ENCODE measurements around the gene RIC1.
A peak's percentile ranks its signal among the peaks of the same experiment; 100 is the strongest.
"Not testable (repeated sequence)": the region's sequence is repeated elsewhere in the genome, so short reads cannot be mapped to it uniquely, and the experiment has no call there.

Gene RIC1

DNA sequence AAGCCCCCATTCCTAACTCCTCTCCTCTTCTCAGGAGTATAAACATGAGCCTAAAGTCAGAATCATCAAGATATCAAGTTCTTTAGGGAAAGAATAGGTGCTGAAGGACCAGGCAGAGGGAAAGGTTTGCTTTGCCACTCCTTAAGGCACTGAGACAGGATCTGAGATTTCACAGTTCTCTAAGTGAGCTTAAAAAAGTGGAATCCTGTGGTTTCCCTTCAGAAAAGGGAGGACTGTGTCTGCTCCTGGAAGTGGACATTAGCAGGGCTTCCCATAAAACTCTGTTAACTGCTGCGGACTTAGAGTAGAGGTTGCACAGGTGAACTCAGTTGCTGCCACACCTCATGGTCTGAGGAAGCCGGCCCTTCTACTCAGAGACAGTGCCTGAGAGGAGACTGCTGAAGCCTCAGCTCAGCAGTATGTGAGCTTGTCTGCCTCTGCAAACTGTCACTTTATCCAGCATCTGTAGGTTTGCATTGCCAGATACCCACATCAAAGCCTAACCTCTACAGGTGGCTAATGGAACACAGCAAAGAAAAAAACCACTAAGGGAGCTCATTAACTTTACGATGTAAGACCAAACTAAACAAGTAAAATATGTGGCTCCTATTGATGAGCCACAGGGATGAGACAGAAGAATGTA, 42.9 kb downstream of the RIC1 start:
- Histone ChIP-seq H3K4me1 (ENCODE audit: insufficient read depth, low read length, poor library complexity, severe bottlenecking) (peaks cover 44% of the 10 kb centered on the region), H3K27me3 (ENCODE audit: insufficient read depth, low read length, poor library complexity, severe bottlenecking) (no peaks in the 10 kb centered on the region), H4K20me1 (ENCODE audit: insufficient read depth, low read length, poor library complexity, severe bottlenecking) (peaks cover 5% of the 10 kb centered on the region), H3K4me2 (ENCODE audit: low read depth, low read length, poor library complexity, severe bottlenecking) (peak overlapping the region; percentile 78), H3K4me3 (ENCODE audit: low read length, poor library complexity, severe bottlenecking) (peak overlapping the region; percentile 54), H3K9me3 (ENCODE audit: insufficient read depth, low read depth, low read length) (peaks cover 6% of the 10 kb centered on the region; the same call in 1 of the 2 replicates), H3F3A (ENCODE audit: low read depth) (peaks cover 6% of the 10 kb centered on the region; the same call in 1 of the 2 replicates), H3K9me2 (replicated peaks; ENCODE audit: low read depth, low read length) (no peaks in the 10 kb centered on the region), H3K9ac (ENCODE audit: low read depth, low read length, poor library complexity, severe bottlenecking) (peak overlapping the region; percentile 62), H3K79me2 (ENCODE audit: insufficient read depth, low read length) (peaks cover 71% of the 10 kb centered on the region), H2AFZ (ENCODE audit: low read length) (no peak overlapping the region), H3K36me3 (ENCODE audit: insufficient read depth, low read length) (no peaks in the 10 kb centered on the region)
- no peak for TF ChIP-seq EZH2phosphoT487 (IDR thresholded peaks at IDR 0.05; ENCODE audit: borderline replicate concordance)
- TF ChIP-seq, protein P1, sequence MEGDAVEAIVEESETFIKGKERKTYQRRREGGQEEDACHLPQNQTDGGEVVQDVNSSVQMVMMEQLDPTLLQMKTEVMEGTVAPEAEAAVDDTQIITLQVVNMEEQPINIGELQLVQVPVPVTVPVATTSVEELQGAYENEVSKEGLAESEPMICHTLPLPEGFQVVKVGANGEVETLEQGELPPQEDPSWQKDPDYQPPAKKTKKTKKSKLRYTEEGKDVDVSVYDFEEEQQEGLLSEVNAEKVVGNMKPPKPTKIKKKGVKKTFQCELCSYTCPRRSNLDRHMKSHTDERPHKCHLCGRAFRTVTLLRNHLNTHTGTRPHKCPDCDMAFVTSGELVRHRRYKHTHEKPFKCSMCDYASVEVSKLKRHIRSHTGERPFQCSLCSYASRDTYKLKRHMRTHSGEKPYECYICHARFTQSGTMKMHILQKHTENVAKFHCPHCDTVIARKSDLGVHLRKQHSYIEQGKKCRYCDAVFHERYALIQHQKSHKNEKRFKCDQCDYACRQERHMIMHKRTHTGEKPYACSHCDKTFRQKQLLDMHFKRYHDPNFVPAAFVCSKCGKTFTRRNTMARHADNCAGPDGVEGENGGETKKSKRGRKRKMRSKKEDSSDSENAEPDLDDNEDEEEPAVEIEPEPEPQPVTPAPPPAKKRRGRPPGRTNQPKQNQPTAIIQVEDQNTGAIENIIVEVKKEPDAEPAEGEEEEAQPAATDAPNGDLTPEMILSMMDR (conservative IDR thresholded peaks at IDR 0.05; ENCODE audit: low read length): no peak

DNA sequence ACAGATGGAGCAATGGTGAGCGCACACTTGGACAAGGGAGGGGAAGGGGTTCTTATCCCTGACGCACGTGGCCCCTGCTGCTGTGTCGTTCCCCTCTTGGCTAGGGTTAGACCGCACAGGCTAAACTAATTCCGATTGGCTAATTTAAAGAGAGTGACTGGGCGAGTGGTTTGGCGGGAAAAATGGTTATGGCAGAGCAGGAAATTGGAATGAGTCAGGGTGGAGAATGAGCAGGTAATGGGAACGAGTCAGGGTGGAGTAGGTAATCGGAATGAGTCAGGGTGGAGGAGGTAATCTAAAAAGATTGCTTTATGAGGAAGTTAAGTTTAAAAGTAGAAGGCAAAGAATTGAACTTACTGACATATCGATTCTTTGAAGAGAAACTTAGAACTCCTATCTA, 46.1 kb downstream of the RIC1 start:
- Histone ChIP-seq H3K4me1 (ENCODE audit: insufficient read depth, low read length, poor library complexity, severe bottlenecking) (peaks cover 37% of the 10 kb centered on the region), H3K9me3 (ENCODE audit: insufficient read depth, low read depth, low read length) (peaks cover 12% of the 10 kb centered on the region; the same call in 1 of the 2 replicates), H3K79me2 (ENCODE audit: insufficient read depth, low read length) (peaks cover 44% of the 10 kb centered on the region)
- H3K4me3 ChIP-seq (ENCODE audit: low read length, poor library complexity, severe bottlenecking); H3K36me3 ChIP-seq (ENCODE audit: insufficient read depth, low read length); H4K20me1 ChIP-seq (ENCODE audit: insufficient read depth, low read length, poor library complexity, severe bottlenecking); H3K4me2 ChIP-seq (ENCODE audit: low read depth, low read length, poor library complexity, severe bottlenecking); H3K9ac ChIP-seq (ENCODE audit: low read depth, low read length, poor library complexity, severe bottlenecking); H3K9me2 ChIP-seq (replicated peaks; ENCODE audit: low read depth, low read length); H2AFZ ChIP-seq (ENCODE audit: low read length); H3K27me3 ChIP-seq (ENCODE audit: insufficient read depth, low read length, poor library complexity, severe bottlenecking); H3F3A ChIP-seq (ENCODE audit: low read depth): not testable (repeated sequence)

DNA sequence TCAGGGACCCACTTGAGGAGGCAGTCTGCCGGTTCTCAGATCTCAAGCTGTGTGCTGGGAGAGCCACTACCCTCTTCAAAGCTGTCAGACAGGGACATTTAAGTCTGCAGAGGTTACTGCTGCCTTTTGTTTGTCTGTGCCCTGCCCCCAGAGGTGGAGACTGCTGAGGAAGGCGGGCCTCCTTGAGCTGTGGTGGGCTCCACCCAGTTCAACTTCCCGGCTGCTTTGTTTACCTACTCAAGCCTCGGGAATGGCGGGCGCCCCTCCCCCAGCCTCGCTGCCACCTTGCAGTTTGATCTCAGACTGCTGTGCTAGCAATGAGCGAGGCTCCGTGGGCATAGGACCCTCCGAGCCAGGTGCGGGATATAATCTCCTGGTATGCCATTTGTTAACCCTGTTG, 54.7 kb downstream of the RIC1 start:
- H3K4me3 ChIP-seq (ENCODE audit: low read length, poor library complexity, severe bottlenecking); H3K36me3 ChIP-seq (ENCODE audit: insufficient read depth, low read length); H4K20me1 ChIP-seq (ENCODE audit: insufficient read depth, low read length, poor library complexity, severe bottlenecking); H3K4me2 ChIP-seq (ENCODE audit: low read depth, low read length, poor library complexity, severe bottlenecking); H2AFZ ChIP-seq (ENCODE audit: low read length); H3K9ac ChIP-seq (ENCODE audit: low read depth, low read length, poor library complexity, severe bottlenecking); H3K27me3 ChIP-seq (ENCODE audit: insufficient read depth, low read length, poor library complexity, severe bottlenecking); H3F3A ChIP-seq (ENCODE audit: low read depth); H3K9me2 ChIP-seq (replicated peaks; ENCODE audit: low read depth, low read length); H3K9me3 ChIP-seq (ENCODE audit: insufficient read depth, low read depth, low read length): not testable (repeated sequence)
- Histone ChIP-seq H3K4me1 (ENCODE audit: insufficient read depth, low read length, poor library complexity, severe bottlenecking) (peaks cover 20% of the 10 kb centered on the region), H3K79me2 (ENCODE audit: insufficient read depth, low read length) (peaks cover 13% of the 10 kb centered on the region; the same call in 1 of the 2 replicates)

DNA sequence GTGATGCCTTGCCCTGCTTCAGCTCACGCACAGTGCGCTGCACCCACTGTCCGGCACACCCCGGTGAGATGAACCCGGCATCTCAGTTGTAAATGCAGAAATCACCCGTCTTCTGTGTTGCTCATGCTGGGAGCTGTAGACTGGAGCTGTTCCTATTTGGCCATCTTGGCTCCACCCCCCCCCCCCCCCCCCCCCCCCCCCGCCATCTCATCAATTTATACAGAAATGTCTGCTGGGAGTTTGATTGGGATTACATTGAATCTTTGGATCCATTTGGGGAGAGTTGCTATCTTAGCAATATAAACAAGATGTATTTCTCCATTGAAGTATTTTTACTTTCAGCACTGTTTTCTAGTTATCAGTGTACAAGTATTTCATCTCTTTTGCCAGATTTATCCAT, 55.2 kb downstream of the RIC1 start:
- Histone ChIP-seq H3K27me3 (ENCODE audit: insufficient read depth, low read length, poor library complexity, severe bottlenecking) (no peaks in the 10 kb centered on the region), H3K79me2 (ENCODE audit: insufficient read depth, low read length) (peaks cover 19% of the 10 kb centered on the region; the same call in 1 of the 2 replicates), H2AFZ (ENCODE audit: low read length) (no peak overlapping the region)

More for the DNA sequence above, 55.2 kb downstream of the RIC1 start:
- Histone ChIP-seq H3K9me2 (replicated peaks; ENCODE audit: low read depth, low read length) (no peaks in the 10 kb centered on the region), H3K36me3 (ENCODE audit: insufficient read depth, low read length) (no peaks in the 10 kb centered on the region), H3K4me1 (ENCODE audit: insufficient read depth, low read length, poor library complexity, severe bottlenecking) (peaks cover 22% of the 10 kb centered on the region), H4K20me1 (ENCODE audit: insufficient read depth, low read length, poor library complexity, severe bottlenecking) (no peaks in the 10 kb centered on the region), H3F3A (ENCODE audit: low read depth) (0 out of 2 replicates have a peak, but pooled peaks cover 2% of the 10 kb centered on the region), H3K4me3 (ENCODE audit: low read length, poor library complexity, severe bottlenecking) (no peak overlapping the region), H3K9me3 (ENCODE audit: insufficient read depth, low read depth, low read length) (peaks cover 5% of the 10 kb centered on the region; the same call in 1 of the 2 replicates), H3K4me2 (ENCODE audit: low read depth, low read length, poor library complexity, severe bottlenecking) (no peak overlapping the region), H3K9ac (ENCODE audit: low read depth, low read length, poor library complexity, severe bottlenecking) (no peak overlapping the region)
- TF ChIP-seq, protein P1 (conservative IDR thresholded peaks at IDR 0.05; ENCODE audit: low read length): no peak
- TF ChIP-seq EZH2phosphoT487 (IDR thresholded peaks at IDR 0.05; ENCODE audit: borderline replicate concordance): no peak

Measured in Loucy (cell line).